HCT116 (cell line): ENCODE measurements around the gene NEB. TPM values are rescaled to one million over a fixed set of nuclear protein-coding genes. Genes with fewer than 3 reads are reported as not detected.

ENCODE experiments used
- ATAC-seq: fragments of 200-7000 bp; cut with Tn5 transposase; 2 replicates; pipeline ENCODE4 v1.9.1; 2020; ENCODE audit warnings: mild to moderate bottlenecking, moderate library complexity
- BruUV-seq: library from RNA; stranded (reverse); fragments of 400-500 nt; replicated peaks from 2 replicates; lab custom pipeline; 2021; lab: Mats Ljungman, UMichigan
- CTCF ChIA-PET: fragments of 300-600 bp; sonication (Branson Sonifier 250); formaldehyde crosslinking; loops from one replicate; lab custom pipeline; 2021; ENCODE audit warnings: antibody characterized with exemption; lab: Charles Lee
- POLR2A ChIA-PET: fragments of 300-600, 350-600 bp; sonication (Branson Sonifier 250); formaldehyde crosslinking; loops from one replicate; lab custom pipeline; 2021; ENCODE audit warnings: antibody characterized with exemption; lab: Charles Lee
- RAD21 ChIA-PET, 2 experiments: fragments of 300-600 bp; sonication (Branson Sonifier 250); formaldehyde crosslinking; loops; one replicate each; lab custom pipeline; 2023; ENCODE audit warnings: low total read pairs in 2 of 2; ENCODE audit not compliant: uncharacterized antibody in 2 of 2, unreplicated experiment in 2 of 2, low non-redundant PET in 1 of 2; lab: Charles Lee
- DNase-seq: peaks from one replicate; pipeline ENCODE4 v3.0.0-alpha.2; 2010; ENCODE audit warnings: low read depth, low spot score
- H2AFZ ChIP-seq: fragments of 200-600 bp; shearing (Covaris generic), sonication (generic); 2 replicates; pipeline ENCODE4 v1.6.1; 2017; ENCODE audit warnings: low read depth, mixed run types, mixed read lengths, antibody characterized with exemption, low read length; ENCODE audit not compliant: poor library complexity, severe bottlenecking
- H3K27ac ChIP-seq: 2 replicates; pipeline ENCODE4 v1.5.1; 2012; ENCODE audit warnings: low read depth, low read length
- H3K27me3 ChIP-seq: fragments of 200-600 bp; sonication (generic); 2 replicates; pipeline ENCODE4 v1.6.1; 2016; ENCODE audit warnings: mixed run types, low read length, mixed read lengths; ENCODE audit not compliant: insufficient read depth
- H3K36me3 ChIP-seq, 2 experiments: fragments of 200-500 bp in 1 of 2; fragments of 200-600 bp in 1 of 2; sonication (Bioruptor generic) in 1 of 2; sonication (generic) in 1 of 2; 2 replicates each; pipeline versions ENCODE4 v1.5.1 to v1.6.1; 2014 to 2016; ENCODE audit warnings: low read length in 2 of 2, inconsistent platforms in 1 of 2, mixed read lengths in 1 of 2, mixed run types in 1 of 2; ENCODE audit not compliant: insufficient read depth in 2 of 2, control insufficient read depth in 1 of 2
- H3K4me1 ChIP-seq, 2 experiments: fragments of 200-600 bp in 1 of 2; sonication (generic) in 1 of 2; 2 replicates each; pipeline versions ENCODE4 v1.5.1 to v1.6.1; 2012 to 2017; ENCODE audit warnings: low read length in 2 of 2, inconsistent platforms in 1 of 2, mild to moderate bottlenecking in 1 of 2, mixed read lengths in 1 of 2, mixed run types in 1 of 2, moderate library complexity in 1 of 2; ENCODE audit not compliant: insufficient read depth in 2 of 2, control insufficient read depth in 1 of 2
- H3K4me2 ChIP-seq: fragments of 200-600 bp; sonication (generic); 2 replicates; pipeline ENCODE4 v1.6.1; 2017; ENCODE audit warnings: mixed run types, low read length, mixed read lengths
- H3K4me3 ChIP-seq, 2 experiments: fragments of 200-600 bp in 1 of 2; sonication (generic) in 1 of 2; replicated peaks in 1 of 2; 2 replicates each; pipeline ENCODE4 v1.5.1; 2011 to 2016; ENCODE audit warnings: low read length in 2 of 2, control low read depth in 1 of 2, low read depth in 1 of 2, mild to moderate bottlenecking in 1 of 2, mixed read lengths in 1 of 2, mixed run types in 1 of 2
- H3K79me2 ChIP-seq: fragments of 200-600 bp; sonication (generic); 2 replicates; pipeline ENCODE4 v1.6.1; 2017; ENCODE audit warnings: mild to moderate bottlenecking, mixed run types, low read length, moderate library complexity, mixed read lengths; ENCODE audit not compliant: insufficient read depth
- H3K9ac ChIP-seq: fragments of 200-600 bp; sonication (generic); 2 replicates; pipeline ENCODE4 v1.6.1; 2016; ENCODE audit warnings: low read length, mixed read lengths
- H3K9me2 ChIP-seq: fragments of 200-600 bp; sonication (generic), shearing (Covaris generic); 2 replicates; pipeline ENCODE4 v1.6.1; 2017; ENCODE audit warnings: mixed run types, mild to moderate bottlenecking, moderate library complexity; ENCODE audit not compliant: insufficient read depth
- H3K9me3 ChIP-seq, 2 experiments: fragments of 200-500 bp in 1 of 2; fragments of 200-600 bp in 1 of 2; sonication (Bioruptor generic) in 1 of 2; sonication (generic) in 1 of 2; 2 replicates each; pipeline ENCODE4 v1.6.1; 2014 to 2017; ENCODE audit warnings: low read length in 2 of 2, mixed read lengths in 2 of 2, inconsistent platforms in 1 of 2, low read depth in 1 of 2, mild to moderate bottlenecking in 1 of 2, mixed run types in 1 of 2, moderate library complexity in 1 of 2; ENCODE audit not compliant: control insufficient read depth in 1 of 2, insufficient read depth in 1 of 2
- H4K20me1 ChIP-seq: fragments of 200-600 bp; sonication (generic), shearing (Covaris generic); 2 replicates; pipeline ENCODE4 v1.6.1; 2017; ENCODE audit warnings: mixed run types, mild to moderate bottlenecking, moderate library complexity; ENCODE audit not compliant: insufficient read depth
- CEBPB ChIP-seq: IDR thresholded peaks from 2 replicates; pipeline ENCODE4 v1.6.1; 2012; ENCODE audit warnings: low read depth
- EZH2 ChIP-seq: fragments of 200-600 bp; sonication (generic); IDR thresholded peaks from 2 replicates; pipeline ENCODE4 v1.6.1; 2017; ENCODE audit warnings: antibody characterized with exemption, mixed run types
- JUND ChIP-seq: IDR thresholded peaks from 2 replicates; pipeline ENCODE4 v1.6.1; 2012
- MAX ChIP-seq: IDR thresholded peaks from 2 replicates; pipeline ENCODE4 v1.6.1; 2012
- SP1 ChIP-seq: IDR thresholded peaks from 2 replicates; pipeline ENCODE4 v1.6.1; 2012; ENCODE audit warnings: low read depth
- YY1 ChIP-seq: IDR thresholded peaks from 2 replicates; pipeline ENCODE4 v1.6.1; 2011; ENCODE audit warnings: low read length, low read depth, moderate library complexity, mild to moderate bottlenecking; ENCODE audit not compliant: insufficient replicate concordance; ENCODE audit errors: extremely low read depth
- intact Hi-C: fragments of 100-400 bp; cut with micrococcal nuclease; formaldehyde crosslinking; loops from 2 replicates; pipeline ENCODE4 v1.10.0; 2022
- total RNA-seq: library from RNA; stranded (reverse); gene quantifications from one replicate; pipeline ENCODE4 v1.2.1, GENCODE V29; 2021; ENCODE audit not compliant: unreplicated experiment
- TF ChIP-seq, protein P1 (sequence below), 3 experiments: fragments of 200-600 bp in 1 of 3; sonication (generic) in 1 of 3; IDR thresholded peaks in 2 of 3; conservative IDR thresholded peaks in 1 of 3; 2 replicates each; pipeline ENCODE4 v1.5.1; 2012 to 2017; ENCODE audit warnings: low read depth in 2 of 3, low read length in 2 of 3, antibody characterized with exemption in 1 of 3, borderline replicate concordance in 1 of 3, control low read depth in 1 of 3, mild to moderate bottlenecking in 1 of 3, mixed read lengths in 1 of 3, mixed run types in 1 of 3, moderate library complexity in 1 of 3; ENCODE audit not compliant: insufficient read depth in 1 of 3
- TF ChIP-seq, protein P2 (sequence below): IDR thresholded peaks from 2 replicates; pipeline ENCODE4 v1.6.1; 2012

Gene NEB
- total RNA-seq, 1 experiment from 2014 or later, result 0.34 TPM

DNA sequence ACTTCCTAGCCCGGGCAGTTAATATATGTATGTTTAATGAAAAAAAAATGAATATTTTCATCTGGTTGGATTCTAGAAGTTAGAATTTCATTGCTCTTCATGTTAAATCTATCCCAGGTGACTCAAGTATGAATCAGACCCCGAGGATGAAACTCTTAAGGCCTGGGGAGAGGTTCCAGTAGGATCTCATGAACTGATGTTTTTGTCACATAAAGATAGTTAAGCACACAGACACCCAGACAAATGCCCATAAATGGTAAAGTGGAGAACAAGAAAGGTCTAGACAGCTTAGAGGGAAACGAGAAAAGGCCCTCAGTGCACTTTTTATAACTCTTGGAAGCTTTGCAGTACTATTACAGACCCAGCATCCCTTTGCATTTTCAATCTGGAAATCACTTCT, 210.4 kb downstream of the NEB start:
- DNase-seq (no peak), ATAC-seq (no peak)
- no TSS peak for BruUV-seq

More for the DNA sequence above, 210.4 kb downstream of the NEB start:
- Histone ChIP-seq H3K36me3 (no peaks in the 10 kb centered on the region), H3K9ac (no peak overlapping the region), H3K4me3 (no peak overlapping the region), H3K9me3 (no peaks in the 10 kb centered on the region), H3K4me2 (no peak overlapping the region), H3K9me2 (no peaks in the 10 kb centered on the region), H3K27ac (no peak overlapping the region), H3K27me3 (no peaks in the 10 kb centered on the region), H3K79me2 (no peaks in the 10 kb centered on the region), H3K4me1 (no peaks in the 10 kb centered on the region), H4K20me1 (no peaks in the 10 kb centered on the region), H2AFZ (no peak overlapping the region)
- no peak for TF ChIP-seq SP1
- TF ChIP-seq MAX, result no peak
- TF ChIP-seq, protein P1, sequence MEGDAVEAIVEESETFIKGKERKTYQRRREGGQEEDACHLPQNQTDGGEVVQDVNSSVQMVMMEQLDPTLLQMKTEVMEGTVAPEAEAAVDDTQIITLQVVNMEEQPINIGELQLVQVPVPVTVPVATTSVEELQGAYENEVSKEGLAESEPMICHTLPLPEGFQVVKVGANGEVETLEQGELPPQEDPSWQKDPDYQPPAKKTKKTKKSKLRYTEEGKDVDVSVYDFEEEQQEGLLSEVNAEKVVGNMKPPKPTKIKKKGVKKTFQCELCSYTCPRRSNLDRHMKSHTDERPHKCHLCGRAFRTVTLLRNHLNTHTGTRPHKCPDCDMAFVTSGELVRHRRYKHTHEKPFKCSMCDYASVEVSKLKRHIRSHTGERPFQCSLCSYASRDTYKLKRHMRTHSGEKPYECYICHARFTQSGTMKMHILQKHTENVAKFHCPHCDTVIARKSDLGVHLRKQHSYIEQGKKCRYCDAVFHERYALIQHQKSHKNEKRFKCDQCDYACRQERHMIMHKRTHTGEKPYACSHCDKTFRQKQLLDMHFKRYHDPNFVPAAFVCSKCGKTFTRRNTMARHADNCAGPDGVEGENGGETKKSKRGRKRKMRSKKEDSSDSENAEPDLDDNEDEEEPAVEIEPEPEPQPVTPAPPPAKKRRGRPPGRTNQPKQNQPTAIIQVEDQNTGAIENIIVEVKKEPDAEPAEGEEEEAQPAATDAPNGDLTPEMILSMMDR (IDR thresholded peaks at IDR 0.05 in 2 of 3, conservative IDR thresholded peaks at IDR 0.05 in 1 of 3; ENCODE audit: borderline replicate concordance in 1 of 3, insufficient read depth in 1 of 3, low read depth in 2 of 3, low read length in 2 of 3), result no peak
- no peak for TF ChIP-seq CEBPB
- no peak for TF ChIP-seq YY1
- no peak for TF ChIP-seq JUND
- TF ChIP-seq, protein P2, sequence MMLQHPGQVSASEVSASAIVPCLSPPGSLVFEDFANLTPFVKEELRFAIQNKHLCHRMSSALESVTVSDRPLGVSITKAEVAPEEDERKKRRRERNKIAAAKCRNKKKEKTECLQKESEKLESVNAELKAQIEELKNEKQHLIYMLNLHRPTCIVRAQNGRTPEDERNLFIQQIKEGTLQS, result no peak
- TF ChIP-seq EZH2, result no peak
- ChIA-PET CTCF (no interaction called here), RAD21 (no interaction called here), POLR2A (no interaction called here)
- intact Hi-C loops, result no loop called here
